Measurements from ENCODE around the gene SYNDIG1L. TPM values are rescaled to one million over a fixed set of nuclear protein-coding genes. Genes with fewer than 3 reads are reported as not detected.

SYNDIG1L gene
- total RNA-seq, 1 experiment from 2014 or later = not detected

DNA sequence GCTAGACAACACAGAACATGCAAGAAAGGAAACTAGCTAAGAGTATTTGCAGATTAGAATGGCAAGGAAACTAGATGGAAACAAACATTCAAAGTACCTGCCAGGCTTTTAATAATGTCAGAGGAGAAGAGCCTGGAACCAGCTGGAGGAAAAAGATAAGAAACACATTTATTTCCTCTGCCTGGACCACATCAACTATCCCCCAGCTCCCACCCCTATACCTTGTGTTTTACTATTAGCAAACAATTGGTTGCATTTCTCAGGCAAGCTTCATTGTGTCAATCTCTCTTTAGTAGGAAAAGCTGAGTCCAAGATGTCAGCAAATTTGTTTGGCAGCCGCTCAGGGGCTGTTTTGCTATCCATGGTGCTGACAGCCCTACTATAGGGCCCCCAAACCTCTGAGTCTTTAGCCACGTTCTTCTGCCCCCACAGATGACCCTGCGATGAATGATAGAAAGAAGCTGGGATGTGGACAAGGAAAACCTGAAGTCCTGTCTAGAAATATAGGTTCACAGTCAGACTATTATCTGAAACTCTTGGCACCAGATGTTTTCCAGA is 11.6 kb upstream of the SYNDIG1L start:
- no peak for TF ChIP-seq FOSL1 (IDR thresholded peaks at IDR 0.05; ENCODE audit: low read depth)
- TF ChIP-seq, protein P1, sequence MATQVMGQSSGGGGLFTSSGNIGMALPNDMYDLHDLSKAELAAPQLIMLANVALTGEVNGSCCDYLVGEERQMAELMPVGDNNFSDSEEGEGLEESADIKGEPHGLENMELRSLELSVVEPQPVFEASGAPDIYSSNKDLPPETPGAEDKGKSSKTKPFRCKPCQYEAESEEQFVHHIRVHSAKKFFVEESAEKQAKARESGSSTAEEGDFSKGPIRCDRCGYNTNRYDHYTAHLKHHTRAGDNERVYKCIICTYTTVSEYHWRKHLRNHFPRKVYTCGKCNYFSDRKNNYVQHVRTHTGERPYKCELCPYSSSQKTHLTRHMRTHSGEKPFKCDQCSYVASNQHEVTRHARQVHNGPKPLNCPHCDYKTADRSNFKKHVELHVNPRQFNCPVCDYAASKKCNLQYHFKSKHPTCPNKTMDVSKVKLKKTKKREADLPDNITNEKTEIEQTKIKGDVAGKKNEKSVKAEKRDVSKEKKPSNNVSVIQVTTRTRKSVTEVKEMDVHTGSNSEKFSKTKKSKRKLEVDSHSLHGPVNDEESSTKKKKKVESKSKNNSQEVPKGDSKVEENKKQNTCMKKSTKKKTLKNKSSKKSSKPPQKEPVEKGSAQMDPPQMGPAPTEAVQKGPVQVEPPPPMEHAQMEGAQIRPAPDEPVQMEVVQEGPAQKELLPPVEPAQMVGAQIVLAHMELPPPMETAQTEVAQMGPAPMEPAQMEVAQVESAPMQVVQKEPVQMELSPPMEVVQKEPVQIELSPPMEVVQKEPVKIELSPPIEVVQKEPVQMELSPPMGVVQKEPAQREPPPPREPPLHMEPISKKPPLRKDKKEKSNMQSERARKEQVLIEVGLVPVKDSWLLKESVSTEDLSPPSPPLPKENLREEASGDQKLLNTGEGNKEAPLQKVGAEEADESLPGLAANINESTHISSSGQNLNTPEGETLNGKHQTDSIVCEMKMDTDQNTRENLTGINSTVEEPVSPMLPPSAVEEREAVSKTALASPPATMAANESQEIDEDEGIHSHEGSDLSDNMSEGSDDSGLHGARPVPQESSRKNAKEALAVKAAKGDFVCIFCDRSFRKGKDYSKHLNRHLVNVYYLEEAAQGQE (IDR thresholded peaks at IDR 0.05; ENCODE audit: low read depth) = peak; percentile 71
- H3K4me1 ChIP-seq (ENCODE audit: control insufficient read depth in 1 of 2, insufficient read depth in 2 of 2, low read length in 2 of 2) = no peaks in the 10 kb centered on the region
- no peaks in the 10 kb centered on the region for H3K79me2 ChIP-seq (ENCODE audit: insufficient read depth, low read length)
- ChIA-PET RAD21 (ENCODE audit: low non-redundant PET in 1 of 2, low total read pairs in 2 of 2, uncharacterized antibody in 2 of 2, unreplicated experiment in 2 of 2) (no interaction called here), CTCF (no interaction called here), POLR2A (no interaction called here)
- H3K4me2 ChIP-seq (ENCODE audit: low read length) = no peak overlapping the region
- no peaks in the 10 kb centered on the region for H4K20me1 ChIP-seq (ENCODE audit: insufficient read depth)
- H3K9ac ChIP-seq (ENCODE audit: low read length) = no peak overlapping the region
- H3K27me3 ChIP-seq (ENCODE audit: insufficient read depth, low read length) = peaks cover 61% of the 10 kb centered on the region
- no peaks in the 10 kb centered on the region for H3K36me3 ChIP-seq (ENCODE audit: control insufficient read depth in 1 of 2, insufficient read depth in 2 of 2, low read length in 2 of 2)
- ATAC-seq (no peak), DNase-seq (ENCODE audit: low read depth, low spot score) (no peak)
- no peaks in the 10 kb centered on the region for H3K9me2 ChIP-seq (ENCODE audit: insufficient read depth)
- H3K9me3 ChIP-seq (ENCODE audit: control insufficient read depth in 1 of 2, insufficient read depth in 1 of 2, low read depth in 1 of 2, low read length in 2 of 2) = no peaks in the 10 kb centered on the region
- intact Hi-C loops (cut with micrococcal nuclease) = no loop called here
- BruUV-seq (replicated peaks) = no TSS peak
- no peak overlapping the region for H2AFZ ChIP-seq (ENCODE audit: low read depth, low read length, poor library complexity, severe bottlenecking)
- no peak overlapping the region for H3K27ac ChIP-seq (ENCODE audit: low read depth, low read length)
- no peak overlapping the region for H3K4me3 ChIP-seq (replicated peaks in 1 of 2; ENCODE audit: low read depth in 1 of 2, low read length in 2 of 2)

DNA sequence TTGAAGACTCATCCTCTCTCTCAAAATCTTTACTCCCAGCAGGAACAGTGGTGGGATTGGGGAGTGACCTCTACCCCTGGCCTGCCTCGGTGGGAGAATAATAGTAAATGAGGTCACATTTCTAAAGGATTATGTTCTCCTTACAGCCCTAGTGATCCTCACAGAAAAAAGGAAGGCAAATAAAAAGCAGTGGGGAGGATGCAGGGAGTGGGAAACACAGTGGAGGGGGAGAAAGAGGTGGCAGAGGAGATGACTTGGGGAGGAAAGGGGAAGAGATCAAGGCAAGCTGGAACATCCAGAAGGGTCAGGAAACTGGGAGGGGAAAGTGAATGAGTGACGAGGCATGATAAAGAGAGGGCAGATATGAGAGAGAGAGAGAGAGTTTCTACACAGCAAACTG is 8.3 kb upstream of the SYNDIG1L start:
- DNase-seq (ENCODE audit: low read depth, low spot score) (no peak), ATAC-seq (no peak)
- POLR2A ChIA-PET = no interaction called here
- H3K4me2 ChIP-seq (ENCODE audit: low read length) = no peak overlapping the region
- BruUV-seq (replicated peaks) = no TSS peak
- CTCF ChIA-PET = no interaction called here
- intact Hi-C loops (cut with micrococcal nuclease) = no loop called here
- H3K27me3 ChIP-seq (ENCODE audit: insufficient read depth, low read length) = peaks cover 76% of the 10 kb centered on the region
- H3K4me3 ChIP-seq (replicated peaks in 1 of 2; ENCODE audit: low read depth in 1 of 2, low read length in 2 of 2) = no peak overlapping the region
- no peaks in the 10 kb centered on the region for H3K9me2 ChIP-seq (ENCODE audit: insufficient read depth)
- no peaks in the 10 kb centered on the region for H3K4me1 ChIP-seq (ENCODE audit: control insufficient read depth in 1 of 2, insufficient read depth in 2 of 2, low read length in 2 of 2)
- H3K79me2 ChIP-seq (ENCODE audit: insufficient read depth, low read length) = no peaks in the 10 kb centered on the region
- H3K9ac ChIP-seq (ENCODE audit: low read length) = no peak overlapping the region
- no peaks in the 10 kb centered on the region for H3K36me3 ChIP-seq (ENCODE audit: control insufficient read depth in 1 of 2, insufficient read depth in 2 of 2, low read length in 2 of 2)
- H2AFZ ChIP-seq (ENCODE audit: low read depth, low read length, poor library complexity, severe bottlenecking) = no peak overlapping the region
- no peak overlapping the region for H3K27ac ChIP-seq (ENCODE audit: low read depth, low read length)
- RAD21 ChIA-PET (ENCODE audit: low non-redundant PET in 1 of 2, low total read pairs in 2 of 2, uncharacterized antibody in 2 of 2, unreplicated experiment in 2 of 2) = no interaction called here
- H4K20me1 ChIP-seq (ENCODE audit: insufficient read depth) = no peaks in the 10 kb centered on the region
- no peaks in the 10 kb centered on the region for H3K9me3 ChIP-seq (ENCODE audit: control insufficient read depth in 1 of 2, insufficient read depth in 1 of 2, low read depth in 1 of 2, low read length in 2 of 2)
- TF ChIP-seq, protein P2, sequence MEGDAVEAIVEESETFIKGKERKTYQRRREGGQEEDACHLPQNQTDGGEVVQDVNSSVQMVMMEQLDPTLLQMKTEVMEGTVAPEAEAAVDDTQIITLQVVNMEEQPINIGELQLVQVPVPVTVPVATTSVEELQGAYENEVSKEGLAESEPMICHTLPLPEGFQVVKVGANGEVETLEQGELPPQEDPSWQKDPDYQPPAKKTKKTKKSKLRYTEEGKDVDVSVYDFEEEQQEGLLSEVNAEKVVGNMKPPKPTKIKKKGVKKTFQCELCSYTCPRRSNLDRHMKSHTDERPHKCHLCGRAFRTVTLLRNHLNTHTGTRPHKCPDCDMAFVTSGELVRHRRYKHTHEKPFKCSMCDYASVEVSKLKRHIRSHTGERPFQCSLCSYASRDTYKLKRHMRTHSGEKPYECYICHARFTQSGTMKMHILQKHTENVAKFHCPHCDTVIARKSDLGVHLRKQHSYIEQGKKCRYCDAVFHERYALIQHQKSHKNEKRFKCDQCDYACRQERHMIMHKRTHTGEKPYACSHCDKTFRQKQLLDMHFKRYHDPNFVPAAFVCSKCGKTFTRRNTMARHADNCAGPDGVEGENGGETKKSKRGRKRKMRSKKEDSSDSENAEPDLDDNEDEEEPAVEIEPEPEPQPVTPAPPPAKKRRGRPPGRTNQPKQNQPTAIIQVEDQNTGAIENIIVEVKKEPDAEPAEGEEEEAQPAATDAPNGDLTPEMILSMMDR (IDR thresholded peaks at IDR 0.05 in 2 of 3, conservative IDR thresholded peaks at IDR 0.05 in 1 of 3; ENCODE audit: borderline replicate concordance in 1 of 3, insufficient read depth in 1 of 3, low read depth in 2 of 3, low read length in 2 of 3) = no peak
- TF ChIP-seq ZNF274 (IDR thresholded peaks at IDR 0.05; ENCODE audit: low read depth, low read length) (no peak), RAD21 (IDR thresholded peaks at IDR 0.05; ENCODE audit: low read depth) (no peak), EZH2phosphoT487 (IDR thresholded peaks at IDR 0.05; ENCODE audit: borderline replicate concordance) (no peak), EZH2 (IDR thresholded peaks at IDR 0.05) (no peak), EGR1 (IDR thresholded peaks at IDR 0.05; ENCODE audit: low read depth) (no peak), ELF1 (IDR thresholded peaks at IDR 0.05; ENCODE audit: borderline replicate concordance, low read depth) (no peak), FOSL1 (IDR thresholded peaks at IDR 0.05; ENCODE audit: low read depth) (no peak), ZFX (IDR thresholded peaks at IDR 0.05) (no peak), JUND (IDR thresholded peaks at IDR 0.05) (no peak)
- TF ChIP-seq, protein P3, sequence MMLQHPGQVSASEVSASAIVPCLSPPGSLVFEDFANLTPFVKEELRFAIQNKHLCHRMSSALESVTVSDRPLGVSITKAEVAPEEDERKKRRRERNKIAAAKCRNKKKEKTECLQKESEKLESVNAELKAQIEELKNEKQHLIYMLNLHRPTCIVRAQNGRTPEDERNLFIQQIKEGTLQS (IDR thresholded peaks at IDR 0.05) = no peak
- TF ChIP-seq, protein P4, sequence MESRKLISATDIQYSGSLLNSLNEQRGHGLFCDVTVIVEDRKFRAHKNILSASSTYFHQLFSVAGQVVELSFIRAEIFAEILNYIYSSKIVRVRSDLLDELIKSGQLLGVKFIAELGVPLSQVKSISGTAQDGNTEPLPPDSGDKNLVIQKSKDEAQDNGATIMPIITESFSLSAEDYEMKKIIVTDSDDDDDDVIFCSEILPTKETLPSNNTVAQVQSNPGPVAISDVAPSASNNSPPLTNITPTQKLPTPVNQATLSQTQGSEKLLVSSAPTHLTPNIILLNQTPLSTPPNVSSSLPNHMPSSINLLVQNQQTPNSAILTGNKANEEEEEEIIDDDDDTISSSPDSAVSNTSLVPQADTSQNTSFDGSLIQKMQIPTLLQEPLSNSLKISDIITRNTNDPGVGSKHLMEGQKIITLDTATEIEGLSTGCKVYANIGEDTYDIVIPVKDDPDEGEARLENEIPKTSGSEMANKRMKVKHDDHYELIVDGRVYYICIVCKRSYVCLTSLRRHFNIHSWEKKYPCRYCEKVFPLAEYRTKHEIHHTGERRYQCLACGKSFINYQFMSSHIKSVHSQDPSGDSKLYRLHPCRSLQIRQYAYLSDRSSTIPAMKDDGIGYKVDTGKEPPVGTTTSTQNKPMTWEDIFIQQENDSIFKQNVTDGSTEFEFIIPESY (IDR thresholded peaks at IDR 0.05; ENCODE audit: extremely low read depth, insufficient replicate concordance, low read length) = no peak
